ENCODE measurements around the gene MTA1. TPM values are rescaled to one million over a fixed set of nuclear protein-coding genes. Genes with fewer than 3 reads are reported as not detected.
A peak's percentile ranks its signal among the peaks of the same experiment; 100 is the strongest.

The MTA1 gene
- total and polyA plus RNA-seq, 2 of the 8 experiments (the other 6 are each of a cell fraction or from before 2014, with no cell fraction given): 73.9 to 221 TPM

GRCh38 chr14:105480807-105481801, 61.5 kb downstream of the MTA1 start (continued):
- TF ChIP-seq CREB1 (IDR thresholded peaks at IDR 0.05) (peak; percentile 74), SP4 (IDR thresholded peaks at IDR 0.05; ENCODE audit: low read length) (0 out of 2 replicates have a peak, but pooled peaks have one; percentile 26), SAP30 (IDR thresholded peaks at IDR 0.05; ENCODE audit: insufficient read depth, insufficient replicate concordance, low read length) (no peak), BACH1 (IDR thresholded peaks at IDR 0.05; ENCODE audit: low read length) (no peak), CTCF (IDR thresholded peaks at IDR 0.05; ENCODE audit: control extremely low read depth in 1 of 3, insufficient read depth in 1 of 3, low read depth in 1 of 3, low read length in 3 of 3) (peak in 2 of 3 experiments; percentile 99; a peak in 3 of 4 replicates), TBP (IDR thresholded peaks at IDR 0.05; ENCODE audit: low read depth, low read length) (peak; percentile 83), PHF8 (conservative IDR thresholded peaks at IDR 0.05; ENCODE audit: low read depth, low read length) (peak; percentile 30; the same call in 1 of the 2 replicates), TCF12 (IDR thresholded peaks at IDR 0.05; ENCODE audit: low read depth, low read length) (peak; percentile 89), RAD21 (IDR thresholded peaks at IDR 0.05 in 1 of 2, conservative IDR thresholded peaks at IDR 0.05 in 1 of 2; ENCODE audit: low read depth in 2 of 2, low read length in 2 of 2) (peak; percentile 56 to 67), HDAC2 (IDR thresholded peaks at IDR 0.05; ENCODE audit: borderline replicate concordance in 1 of 2, low read depth in 2 of 2, low read length in 2 of 2) (no peak), EGR1 (IDR thresholded peaks at IDR 0.05; ENCODE audit: borderline replicate concordance, low read depth, low read length) (peak; percentile 16; the same call in 1 of the 2 replicates), SRF (IDR thresholded peaks at IDR 0.05; ENCODE audit: low read depth, low read length) (no peak), POLR2A (IDR thresholded peaks at IDR 0.05; ENCODE audit: control extremely low read depth in 1 of 2, low read depth in 2 of 2, low read length in 2 of 2) (peak in 1 of 2 experiments; percentile 83; a peak in 2 of 3 replicates), MAX (IDR thresholded peaks at IDR 0.05) (peak; percentile 79), CHD1 (IDR thresholded peaks at IDR 0.05; ENCODE audit: low read depth, low read length) (no peak), ATF2 (IDR thresholded peaks at IDR 0.05; ENCODE audit: low read length) (no peak), POLR2AphosphoS5 (IDR thresholded peaks at IDR 0.05; ENCODE audit: low read depth, low read length) (peak; percentile 85), SP1 (IDR thresholded peaks at IDR 0.05; ENCODE audit: low read depth, low read length) (0 out of 2 replicates have a peak, but pooled peaks have one; percentile 42), BRCA1 (IDR thresholded peaks at IDR 0.05; ENCODE audit: low read depth, low read length) (no peak)

Data from H1 (cell line).